IPS-NIHi7 (cell line): ENCODE data around the gene DLG3.

Source experiments
- DNase-seq: peaks from one replicate; pipeline ENCODE4 v3.0.0; 2012; ENCODE audit warnings: mixed read lengths; ENCODE audit errors: extremely low spot score

The DLG3 gene

GRCh38 chrX:70437921-70438665 is 6.5 kb upstream of the DLG3 start:
- DNase-seq = no peak

GRCh38 chrX:70439016-70439415 is 5.6 kb upstream of the DLG3 start:
- DNase-seq = no peak

- no peak for DNase-seq
These were observed 2.4 kb upstream of the DLG3 start for GRCh38 chrX:70442224-70442623.

- no peak for DNase-seq
These were observed 466 bp downstream of the DLG3 start for GRCh38 chrX:70444946-70445656.

GRCh38 chrX:70445951-70446350 is 1.3 kb downstream of the DLG3 start:
- no peak for DNase-seq

GRCh38 chrX:70446380-70447350 is 2.0 kb downstream of the DLG3 start:
- DNase-seq = no peak

GRCh38 chrX:70449457-70449966 is 4.9 kb downstream of the DLG3 start:
- no peak for DNase-seq

GRCh38 chrX:70452143-70452733 is 7.6 kb downstream of the DLG3 start:
- no peak for DNase-seq

- no peak for DNase-seq
These were observed 8.5 kb downstream of the DLG3 start for GRCh38 chrX:70453024-70453618.

- DNase-seq = peak; percentile 91
These were observed 10.1 kb downstream of the DLG3 start for GRCh38 chrX:70454441-70455365.

- peak; percentile 20 for DNase-seq
These were observed 10.9 kb downstream of the DLG3 start for GRCh38 chrX:70455366-70456202.

GRCh38 chrX:70456256-70456655 is 11.6 kb downstream of the DLG3 start:
- DNase-seq = no peak

- DNase-seq = no peak
These were observed 16.4 kb downstream of the DLG3 start for GRCh38 chrX:70461026-70461425.

- no peak for DNase-seq
These were observed 19.4 kb downstream of the DLG3 start for GRCh38 chrX:70464051-70464450.

GRCh38 chrX:70466968-70467367 is 22.3 kb downstream of the DLG3 start:
- no peak for DNase-seq

GRCh38 chrX:70468709-70469108 is 24.1 kb downstream of the DLG3 start:
- DNase-seq = no peak

GRCh38 chrX:70470850-70471289 is 26.2 kb downstream of the DLG3 start:
- no peak for DNase-seq

- DNase-seq = no peak
These were observed 31.7 kb downstream of the DLG3 start for GRCh38 chrX:70476166-70476933.
